MM.1S (cell line): ENCODE measurements around the gene PFN3.

ENCODE experiments used
- DNase-seq: peaks from one replicate; pipeline ENCODE4 v3.0.0-alpha.2; 2015
- H2AFZ ChIP-seq: fragments of 300-600 bp; sonication (generic); 2 replicates; pipeline ENCODE4 v1.6.0; 2016; ENCODE audit warnings: antibody characterized with exemption, low read length
- H3F3A ChIP-seq: fragments of 300-600 bp; sonication (generic); 2 replicates; pipeline ENCODE4 v1.6.1; 2016; ENCODE audit warnings: mild to moderate bottlenecking, antibody characterized with exemption, low read length, moderate library complexity, mixed read lengths; ENCODE audit not compliant: insufficient read depth
- H3K27ac ChIP-seq: fragments of 300-600 bp; sonication (generic); 2 replicates; pipeline ENCODE4 v1.5.1; 2016; ENCODE audit warnings: mild to moderate bottlenecking, low read length
- H3K27me3 ChIP-seq: fragments of 300-600 bp; sonication (generic); replicated peaks from 2 replicates; pipeline ENCODE4 v1.6.0; 2016; ENCODE audit warnings: low read length; ENCODE audit not compliant: insufficient read depth
- H3K36me3 ChIP-seq: fragments of 300-600 bp; sonication (generic); replicated peaks from 2 replicates; pipeline ENCODE4 v1.6.1; 2016; ENCODE audit warnings: mild to moderate bottlenecking, low read length, mixed read lengths; ENCODE audit not compliant: insufficient read depth
- H3K4me1 ChIP-seq: fragments of 300-600 bp; sonication (generic); 2 replicates; pipeline ENCODE4 v1.6.1; 2016; ENCODE audit warnings: low read length, mixed read lengths
- H3K4me2 ChIP-seq: fragments of 300-600 bp; sonication (generic); 2 replicates; pipeline ENCODE4 v1.6.0; 2016; ENCODE audit warnings: low read depth, low read length
- H3K4me3 ChIP-seq: fragments of 300-600 bp; sonication (generic); 2 replicates; pipeline ENCODE4 v1.5.1; 2016; ENCODE audit warnings: low read length, mixed read lengths
- H3K79me2 ChIP-seq: fragments of 300-600 bp; sonication (generic); 2 replicates; pipeline ENCODE4 v1.6.1; 2016; ENCODE audit warnings: mixed run types, low read length, mixed read lengths
- H3K9ac ChIP-seq: fragments of 300-600 bp; sonication (generic); 2 replicates; pipeline ENCODE4 v1.6.1; 2016; ENCODE audit warnings: low read length, mixed read lengths
- H3K9me2 ChIP-seq: fragments of 300-600 bp; sonication (generic); replicated peaks from 2 replicates; pipeline ENCODE4 v1.6.1; 2016; ENCODE audit warnings: mild to moderate bottlenecking, low read length, mixed read lengths; ENCODE audit not compliant: insufficient read depth
- H3K9me3 ChIP-seq: fragments of 300-600 bp; sonication (generic); replicated peaks from 2 replicates; pipeline ENCODE4 v1.6.1; 2016; ENCODE audit warnings: mild to moderate bottlenecking, low read length, mixed read lengths; ENCODE audit not compliant: insufficient read depth
- H4K20me1 ChIP-seq: fragments of 300-600 bp; sonication (generic); 2 replicates; pipeline ENCODE4 v1.6.1; 2016; ENCODE audit warnings: mild to moderate bottlenecking, low read length, moderate library complexity, mixed read lengths; ENCODE audit not compliant: insufficient read depth
- EZH2 ChIP-seq: fragments of 300-600 bp; sonication (generic); optimal IDR thresholded peaks from 2 replicates; pipeline ENCODE3; 2017; ENCODE audit warnings: low read depth, mild to moderate bottlenecking, antibody characterized with exemption, low read length, mixed read lengths
- EZH2phosphoT487 ChIP-seq: fragments of 300-600 bp; sonication (generic); IDR thresholded peaks from 2 replicates; pipeline ENCODE4 v1.6.1; 2018; ENCODE audit warnings: antibody characterized with exemption, low read length
- TF ChIP-seq, protein P1 (sequence below): fragments of 300-600 bp; sonication (generic); IDR thresholded peaks from 2 replicates; pipeline ENCODE4 v1.5.1; 2016; ENCODE audit warnings: antibody characterized with exemption, low read length, mixed read lengths

The PFN3 gene

DNA sequence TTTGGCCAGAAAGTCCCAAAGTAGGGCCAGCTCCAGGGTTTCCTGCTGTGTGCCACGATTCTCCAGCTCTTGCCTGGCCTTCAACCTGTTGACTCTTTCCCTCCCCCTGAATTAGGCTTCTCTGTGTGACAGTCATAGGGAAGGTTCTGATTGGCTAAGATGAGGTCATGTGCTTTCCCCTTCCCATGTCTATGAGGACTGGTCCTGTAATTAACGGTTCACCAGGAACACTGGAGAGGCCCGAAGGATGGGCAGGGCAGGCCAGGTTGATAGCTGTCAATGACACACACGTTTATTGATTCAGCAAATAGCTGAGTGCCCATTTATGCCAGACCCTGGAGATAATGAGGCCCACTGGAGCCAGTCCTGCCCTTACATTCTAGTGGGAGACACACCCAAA, 37.2 kb upstream of the PFN3 start:
- Histone ChIP-seq H3K9me3 (no peaks in the 10 kb centered on the region), H4K20me1 (no peaks in the 10 kb centered on the region), H3K4me3 (no peak overlapping the region), H3K9ac (no peak overlapping the region), H3K9me2 (no peaks in the 10 kb centered on the region), H3K27ac (no peak overlapping the region), H3K27me3 (no peaks in the 10 kb centered on the region), H3K79me2 (peaks cover 34% of the 10 kb centered on the region), H2AFZ (no peak overlapping the region), H3F3A (peaks cover under 1% of the 10 kb centered on the region; the same call in 1 of the 2 replicates), H3K4me2 (no peak overlapping the region), H3K4me1 (peaks cover 4% of the 10 kb centered on the region), H3K36me3 (peaks cover 11% of the 10 kb centered on the region)
- no peak for TF ChIP-seq EZH2phosphoT487
- no peak for TF ChIP-seq EZH2
- TF ChIP-seq, protein P1, sequence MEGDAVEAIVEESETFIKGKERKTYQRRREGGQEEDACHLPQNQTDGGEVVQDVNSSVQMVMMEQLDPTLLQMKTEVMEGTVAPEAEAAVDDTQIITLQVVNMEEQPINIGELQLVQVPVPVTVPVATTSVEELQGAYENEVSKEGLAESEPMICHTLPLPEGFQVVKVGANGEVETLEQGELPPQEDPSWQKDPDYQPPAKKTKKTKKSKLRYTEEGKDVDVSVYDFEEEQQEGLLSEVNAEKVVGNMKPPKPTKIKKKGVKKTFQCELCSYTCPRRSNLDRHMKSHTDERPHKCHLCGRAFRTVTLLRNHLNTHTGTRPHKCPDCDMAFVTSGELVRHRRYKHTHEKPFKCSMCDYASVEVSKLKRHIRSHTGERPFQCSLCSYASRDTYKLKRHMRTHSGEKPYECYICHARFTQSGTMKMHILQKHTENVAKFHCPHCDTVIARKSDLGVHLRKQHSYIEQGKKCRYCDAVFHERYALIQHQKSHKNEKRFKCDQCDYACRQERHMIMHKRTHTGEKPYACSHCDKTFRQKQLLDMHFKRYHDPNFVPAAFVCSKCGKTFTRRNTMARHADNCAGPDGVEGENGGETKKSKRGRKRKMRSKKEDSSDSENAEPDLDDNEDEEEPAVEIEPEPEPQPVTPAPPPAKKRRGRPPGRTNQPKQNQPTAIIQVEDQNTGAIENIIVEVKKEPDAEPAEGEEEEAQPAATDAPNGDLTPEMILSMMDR = no peak
- no peak for DNase-seq

DNA sequence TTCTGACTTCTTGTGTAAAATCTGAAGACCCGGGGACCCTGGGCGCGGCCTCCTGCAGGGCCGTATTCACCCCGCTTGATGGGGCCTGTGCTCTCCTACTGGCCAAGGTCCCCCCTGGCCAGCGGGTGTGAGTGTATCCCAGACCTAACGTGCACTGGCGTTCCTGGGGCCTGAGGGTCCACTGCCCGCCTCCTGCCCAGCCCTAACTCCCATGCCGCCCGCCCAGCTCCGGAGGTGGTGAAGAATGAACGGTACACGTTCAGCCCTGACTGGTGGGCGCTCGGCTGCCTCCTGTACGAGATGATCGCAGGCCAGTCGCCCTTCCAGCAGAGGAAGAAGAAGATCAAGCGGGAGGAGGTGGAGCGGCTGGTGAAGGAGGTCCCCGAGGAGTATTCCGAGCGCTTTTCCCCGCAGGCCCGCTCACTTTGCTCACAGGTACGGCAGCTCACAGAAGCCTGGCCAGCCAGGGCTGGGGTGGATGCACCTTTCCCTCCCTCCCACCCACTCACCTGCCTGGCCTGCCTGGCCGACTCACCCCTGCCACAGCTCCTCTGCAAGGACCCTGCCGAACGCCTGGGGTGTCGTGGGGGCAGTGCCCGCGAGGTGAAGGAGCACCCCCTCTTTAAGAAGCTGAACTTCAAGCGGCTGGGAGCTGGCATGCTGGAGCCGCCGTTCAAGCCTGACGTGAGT, 35.5 kb upstream of the PFN3 start:
- Histone ChIP-seq H3F3A (peaks cover 8% of the 10 kb centered on the region), H4K20me1 (no peaks in the 10 kb centered on the region), H3K9ac (no peak overlapping the region), H3K79me2 (peaks cover 46% of the 10 kb centered on the region), H3K27ac (no peak overlapping the region), H2AFZ (no peak overlapping the region), H3K4me2 (no peak overlapping the region), H3K4me3 (no peak overlapping the region), H3K9me3 (no peaks in the 10 kb centered on the region), H3K4me1 (peaks cover 15% of the 10 kb centered on the region), H3K27me3 (no peaks in the 10 kb centered on the region), H3K9me2 (no peaks in the 10 kb centered on the region), H3K36me3 (peaks cover 19% of the 10 kb centered on the region)
- TF ChIP-seq, protein P1 = no peak
- TF ChIP-seq EZH2phosphoT487 = no peak
- TF ChIP-seq EZH2 = no peak
- no peak for DNase-seq

DNA sequence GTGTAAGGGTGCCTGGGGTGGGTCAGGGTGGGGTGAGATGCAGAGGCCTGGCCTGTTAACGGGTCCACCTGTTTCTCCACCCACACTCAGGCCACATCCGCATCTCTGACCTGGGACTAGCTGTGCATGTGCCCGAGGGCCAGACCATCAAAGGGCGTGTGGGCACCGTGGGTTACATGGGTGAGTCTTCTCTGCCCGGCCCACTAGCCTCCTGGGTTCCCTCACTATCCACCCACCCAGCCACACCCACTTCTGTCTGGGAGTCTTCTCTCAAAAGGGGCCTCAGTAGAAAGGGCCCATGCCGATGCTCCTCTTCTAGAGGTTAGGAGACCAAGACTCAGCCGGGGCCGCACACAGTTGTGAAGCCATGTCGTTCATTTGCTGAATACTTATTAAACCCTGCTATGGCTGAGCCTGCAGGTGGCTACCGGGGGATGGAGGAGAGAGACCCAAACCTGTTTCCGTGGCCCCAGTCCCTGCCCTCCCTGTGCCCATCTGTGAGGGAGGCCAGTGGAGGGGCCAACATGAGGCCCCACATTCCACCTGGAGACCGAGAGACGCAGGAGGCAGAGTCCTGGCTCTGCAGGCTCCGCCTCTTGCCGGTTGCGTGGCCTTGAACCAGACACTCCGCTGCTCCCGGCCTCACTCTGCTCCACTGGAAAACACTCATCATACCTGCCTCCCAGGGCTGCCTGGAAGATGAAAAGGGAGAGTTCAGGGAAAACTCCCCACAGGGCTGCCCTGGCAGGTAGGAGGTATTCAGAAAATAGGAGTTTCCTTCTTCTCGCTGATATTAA, 34.7 kb upstream of the PFN3 start:
- TF ChIP-seq EZH2 (no peak), EZH2phosphoT487 (no peak)
- TF ChIP-seq, protein P1 = no peak
- DNase-seq = no peak
- Histone ChIP-seq H4K20me1 (no peaks in the 10 kb centered on the region), H2AFZ (no peak overlapping the region), H3K4me3 (no peak overlapping the region), H3K9me3 (no peaks in the 10 kb centered on the region), H3F3A (peaks cover 17% of the 10 kb centered on the region), H3K4me1 (peaks cover 24% of the 10 kb centered on the region), H3K79me2 (peaks cover 55% of the 10 kb centered on the region), H3K27ac (no peak overlapping the region), H3K36me3 (peaks cover 23% of the 10 kb centered on the region), H3K9me2 (no peaks in the 10 kb centered on the region), H3K9ac (no peak overlapping the region), H3K27me3 (no peaks in the 10 kb centered on the region), H3K4me2 (no peak overlapping the region)
